NCI-H2171 treated with DMSO at 0.1 percent for 48 hours (cell line): ENCODE data around the gene UCHL3.

Source experiments
- DNase-seq: peaks from one replicate; lab custom pipeline; 2025; lab: John Stamatoyannopoulos, UW

UCHL3 gene

DNA sequence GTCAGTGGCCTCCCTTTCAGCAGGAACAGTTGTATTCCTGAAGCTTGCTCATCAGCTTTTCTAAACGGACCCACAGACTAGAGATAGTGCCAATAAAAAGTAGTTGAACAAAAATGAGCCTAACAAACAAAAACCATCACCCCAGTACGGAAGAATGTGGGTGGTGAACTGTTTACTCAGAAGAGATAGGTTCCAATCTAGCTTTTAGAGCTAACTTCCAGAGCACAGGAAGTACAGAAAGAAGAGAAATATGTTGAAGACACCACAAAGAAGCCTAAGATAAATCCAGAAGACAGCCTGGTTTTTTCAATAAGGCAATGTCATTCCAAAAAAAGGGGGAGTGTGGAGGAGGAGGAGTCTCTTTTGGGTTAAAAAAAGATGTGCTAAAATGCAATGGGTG lies 83.7 kb downstream of the UCHL3 start:
- no peak for DNase-seq

DNA sequence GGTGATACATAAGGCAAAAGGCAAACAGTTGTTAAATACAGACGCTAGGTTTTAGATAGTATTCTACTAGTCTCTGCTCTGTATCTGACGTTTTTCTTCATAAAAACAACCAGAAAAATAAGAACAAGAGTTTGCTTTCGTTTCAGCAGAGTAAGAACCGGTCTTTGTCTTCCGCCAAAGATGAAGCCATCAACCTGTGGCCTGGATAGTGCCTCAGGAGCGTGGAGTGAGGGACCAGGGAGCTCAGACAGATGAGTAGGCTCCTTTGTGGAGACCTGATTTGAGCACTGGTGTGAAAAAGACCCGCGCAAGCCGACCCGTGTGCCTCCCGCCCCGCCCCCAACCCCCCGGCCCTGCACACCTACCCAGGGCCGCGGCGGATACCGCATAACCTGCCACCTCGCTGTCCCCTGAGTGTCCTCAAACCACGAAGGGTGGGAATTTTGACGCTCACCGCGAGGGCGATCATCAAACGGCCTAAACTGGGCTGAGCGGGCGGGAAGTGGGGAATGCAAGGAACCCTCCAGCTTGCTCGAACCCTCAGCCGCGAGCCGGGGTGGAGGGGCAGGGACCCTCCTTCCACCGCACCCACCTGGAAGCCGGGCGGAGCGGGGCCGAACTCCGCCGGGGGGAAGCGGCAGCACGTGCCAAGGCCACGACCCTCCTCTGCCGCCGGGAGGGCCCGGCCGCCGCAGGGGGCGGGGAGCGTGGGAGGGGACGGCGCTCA lies 85.7 kb downstream of the UCHL3 start:
- DNase-seq = no peak

- no peak for DNase-seq
Measured at GRCh38 chr13:75635828-75636435, 86.3 kb downstream of the UCHL3 start, which contains the start of gene LMO7. Gene LMO7, plus strand, starts transcription at chr13:75636330. Its CDS starts 328 bp downstream, at chr13:75636658.

GRCh38 chr13:75636436-75637180 lies 87.0 kb downstream of the UCHL3 start:
- peak; percentile 39 for DNase-seq

- no peak for DNase-seq
Measured at GRCh38 chr13:75637181-75637750, 87.7 kb downstream of the UCHL3 start.

DNA sequence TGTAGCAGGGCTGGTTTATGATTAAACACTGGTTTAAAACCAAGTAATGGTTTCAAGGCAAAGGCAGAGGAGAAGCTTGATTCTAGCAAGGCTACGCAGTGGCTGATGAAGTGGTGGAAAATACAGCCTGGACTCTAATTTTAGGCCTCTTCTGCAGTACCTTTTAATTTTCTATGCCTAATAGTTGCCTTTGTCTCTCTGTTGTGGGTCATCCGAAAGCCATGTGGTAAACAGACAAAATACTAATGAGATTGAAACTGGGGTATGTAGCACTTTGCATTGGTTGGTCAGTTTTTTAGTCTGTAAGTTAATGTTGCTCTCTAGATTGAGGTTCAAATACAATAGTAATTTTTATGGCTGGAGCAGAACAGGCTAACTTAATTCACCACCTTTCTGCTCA lies 89.9 kb downstream of the UCHL3 start:
- DNase-seq = no peak

- no peak for DNase-seq
Measured at GRCh38 chr13:75641026-75641425, 91.4 kb downstream of the UCHL3 start.

DNA sequence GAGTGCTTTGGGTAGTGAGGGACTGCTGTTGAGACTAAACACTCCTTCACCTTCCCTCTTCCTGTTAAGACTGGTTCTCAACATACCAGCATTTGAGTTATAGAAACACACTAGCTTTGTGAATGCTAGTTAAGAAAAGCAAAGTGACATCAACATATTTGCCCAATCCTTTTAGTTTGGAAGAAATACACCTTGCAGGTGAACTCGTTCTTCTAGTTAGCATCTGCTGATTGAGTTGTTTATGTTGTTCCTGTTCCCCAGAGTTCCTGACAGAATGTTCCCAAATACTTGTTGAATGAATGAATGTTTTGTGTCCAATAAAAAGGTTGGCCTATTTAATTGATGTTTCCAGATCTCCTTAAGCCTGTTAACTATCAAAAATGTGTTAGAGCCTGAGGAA lies 93.6 kb downstream of the UCHL3 start:
- no peak for DNase-seq

DNA sequence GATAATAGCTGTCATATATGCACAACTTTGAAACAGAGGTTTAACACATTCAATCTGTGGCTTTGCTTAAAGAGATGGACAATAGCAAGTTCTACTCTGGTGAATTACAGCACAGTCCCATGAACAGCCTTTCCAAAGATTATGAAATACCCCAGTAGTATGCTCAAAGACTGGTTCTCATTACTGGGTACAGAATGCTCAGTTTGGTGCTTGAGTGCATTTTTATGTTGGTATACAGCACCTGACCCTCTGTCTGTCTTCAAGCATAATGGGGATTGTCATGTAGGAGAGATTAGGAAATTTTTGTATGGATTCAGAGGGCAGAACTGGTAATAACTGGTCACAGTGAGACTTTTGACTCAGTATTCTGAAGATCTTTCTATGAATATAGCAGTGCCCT lies 94.1 kb downstream of the UCHL3 start:
- DNase-seq = no peak

GRCh38 chr13:75645141-75645540 lies 95.5 kb downstream of the UCHL3 start:
- no peak for DNase-seq

DNA sequence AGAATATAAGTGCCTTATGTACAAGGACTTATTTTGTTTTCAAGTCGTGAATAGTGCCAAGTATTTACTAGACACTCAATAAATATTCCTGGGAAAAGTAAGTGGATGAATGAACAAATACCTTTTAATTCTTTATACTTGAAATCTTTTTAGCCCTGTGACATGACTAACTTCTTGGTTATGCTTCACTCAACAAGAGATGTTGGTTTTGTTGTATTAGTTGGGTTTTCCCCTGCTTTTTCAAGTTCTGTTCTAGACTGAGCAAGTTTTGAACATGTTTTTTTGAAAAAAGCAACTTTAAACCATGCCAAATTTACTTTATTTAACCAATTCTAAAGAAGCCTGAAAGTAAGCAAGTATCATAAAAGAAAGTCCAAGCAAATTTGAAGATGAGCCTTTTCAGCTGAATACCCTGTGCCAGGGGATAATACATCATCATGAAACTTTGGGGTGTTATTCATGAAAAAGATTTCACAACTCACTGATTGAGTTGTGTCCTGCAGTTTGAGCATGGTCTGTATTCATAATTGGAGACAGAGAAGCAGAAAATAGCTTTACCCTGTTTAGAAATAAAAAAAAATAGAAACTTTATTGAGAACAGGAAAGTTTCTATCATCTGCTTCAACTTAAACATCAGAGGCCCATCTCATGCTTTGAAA lies 97.7 kb downstream of the UCHL3 start:
- DNase-seq = no peak

DNA sequence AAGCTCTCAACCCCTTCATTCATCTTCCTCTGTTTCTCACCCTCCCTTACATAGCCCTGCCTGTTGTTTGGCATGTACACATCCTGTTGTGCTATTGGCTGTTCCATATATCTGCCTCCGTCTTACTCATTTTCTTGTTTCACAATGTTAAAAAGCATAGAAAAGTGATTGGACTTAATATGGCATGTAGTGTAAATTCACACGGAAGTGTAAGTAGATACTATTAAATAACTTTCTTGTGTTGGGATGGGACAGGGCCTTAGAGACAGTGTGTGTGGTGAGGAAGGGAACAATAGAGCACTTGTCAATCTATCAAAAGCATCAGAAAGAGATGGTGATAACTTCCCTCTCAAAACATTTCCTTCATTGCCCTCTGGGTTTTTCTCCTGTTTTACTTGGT lies 98.9 kb downstream of the UCHL3 start:
- no peak for DNase-seq

DNA sequence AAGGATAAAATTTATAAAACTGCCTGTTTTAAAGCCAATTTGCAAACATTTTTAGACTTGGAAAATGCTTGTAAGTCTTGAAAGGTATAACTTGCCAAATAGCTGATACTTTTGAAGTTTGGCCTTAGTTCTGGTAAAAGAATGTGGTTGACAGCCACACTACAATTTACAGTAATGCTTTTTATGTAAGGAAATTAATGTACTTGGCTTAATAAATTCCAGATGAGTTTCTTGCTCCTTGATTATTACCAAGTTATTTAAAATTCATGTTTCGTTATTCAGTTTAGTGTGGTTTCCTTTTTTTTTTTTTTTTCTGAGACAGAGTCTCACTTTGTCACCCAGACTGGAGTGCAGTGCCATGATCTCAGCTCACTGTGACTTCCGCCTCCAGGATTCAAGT lies 101.4 kb downstream of the UCHL3 start:
- no peak for DNase-seq

DNA sequence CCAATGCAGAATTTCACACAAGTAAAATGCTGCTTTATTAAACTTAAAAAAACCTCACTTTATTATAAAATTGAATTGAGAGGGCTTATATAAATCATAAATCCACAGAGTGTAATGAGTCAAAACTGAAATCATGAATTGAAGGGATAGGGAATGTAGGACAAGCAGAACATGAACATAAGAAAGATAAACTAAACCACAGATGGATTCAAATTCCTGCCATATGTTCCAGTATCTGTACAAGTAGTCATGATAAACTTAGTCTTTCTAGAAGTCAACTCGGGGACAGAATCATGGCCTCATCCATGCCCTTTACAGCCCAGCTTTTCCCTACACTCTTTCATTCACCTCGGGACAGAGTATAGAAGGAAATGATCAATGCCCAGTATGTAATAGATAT lies 103.1 kb downstream of the UCHL3 start:
- DNase-seq = peak; percentile 38
